HEK293T (cell line): ENCODE results near the gene ARMH3.

Experiments used
- CTCF ChIA-PET: fragments of 350-600 bp; formaldehyde crosslinking; extraction: SDS; loops from one replicate; lab custom pipeline; 2021; ENCODE audit warnings: antibody characterized with exemption, inconsistent platforms; lab: Yijun Ruan, JAX
- POLR2A ChIA-PET: fragments of 350-600 bp; formaldehyde crosslinking; extraction: SDS; loops from one replicate; lab custom pipeline; 2020; ENCODE audit warnings: antibody characterized with exemption, inconsistent platforms; lab: Yijun Ruan, JAX
- DNase-seq: peaks from one replicate; pipeline ENCODE4 v3.0.0; 2012; ENCODE audit warnings: mixed read lengths; ENCODE audit errors: extremely low spot score
- ARNT ChIP-seq: fragments of 450-650 bp; IDR thresholded peaks from 2 replicates; pipeline ENCODE4 v1.6.1; 2017; ENCODE audit warnings: mild to moderate bottlenecking
- BHLHE40 ChIP-seq: fragments of 450-650 bp; IDR thresholded peaks from 2 replicates; pipeline ENCODE4 v1.6.1; 2016; ENCODE audit warnings: mild to moderate bottlenecking, moderate library complexity, borderline replicate concordance
- CTBP1 ChIP-seq: fragments of 450-650 bp; IDR thresholded peaks from 2 replicates; pipeline ENCODE4 v1.6.1; 2016; ENCODE audit warnings: borderline replicate concordance
- ELF4 ChIP-seq: fragments of 450-650 bp; IDR thresholded peaks from 2 replicates; pipeline ENCODE4 v1.6.1; 2017; ENCODE audit warnings: antibody characterized with exemption
- FOXA1 ChIP-seq: fragments of 450-650 bp; IDR thresholded peaks from 2 replicates; pipeline ENCODE4 v1.6.1; 2016; ENCODE audit warnings: mild to moderate bottlenecking
- FOXK2 ChIP-seq: fragments of 450-650 bp; IDR thresholded peaks from 2 replicates; pipeline ENCODE4 v1.6.1; 2016; ENCODE audit warnings: mild to moderate bottlenecking
- FOXM1 ChIP-seq: fragments of 450-650 bp; IDR thresholded peaks from 2 replicates; pipeline ENCODE4 v1.6.1; 2017; ENCODE audit warnings: mild to moderate bottlenecking, borderline replicate concordance
- HDGF ChIP-seq: fragments of 450-650 bp; IDR thresholded peaks from 2 replicates; pipeline ENCODE4 v1.6.1; 2017; ENCODE audit warnings: antibody characterized with exemption, borderline replicate concordance
- L3MBTL2 ChIP-seq: fragments of 450-650 bp; conservative IDR thresholded peaks from 2 replicates; pipeline ENCODE4 v1.6.1; 2016; ENCODE audit warnings: mild to moderate bottlenecking
- LEF1 ChIP-seq: fragments of 450-650 bp; IDR thresholded peaks from 2 replicates; pipeline ENCODE4 v1.6.1; 2017; ENCODE audit warnings: mild to moderate bottlenecking, borderline replicate concordance
- NFRKB ChIP-seq: fragments of 450-650 bp; IDR thresholded peaks from 2 replicates; pipeline ENCODE4 v1.6.1; 2016; ENCODE audit warnings: mild to moderate bottlenecking, moderate library complexity
- SP1 ChIP-seq: fragments of 450-650 bp; IDR thresholded peaks from 2 replicates; pipeline ENCODE4 v1.6.1; 2017
- SUZ12 ChIP-seq: fragments of 450-650 bp; IDR thresholded peaks from 2 replicates; pipeline ENCODE4 v1.6.1; 2016; ENCODE audit warnings: mild to moderate bottlenecking
- TARDBP ChIP-seq: fragments of 450-650 bp; IDR thresholded peaks from 2 replicates; pipeline ENCODE4 v1.6.1; 2016
- ZNF384 ChIP-seq: fragments of 450-650 bp; IDR thresholded peaks from 2 replicates; pipeline ENCODE4 v1.6.1; 2016
- TF ChIP-seq, protein P1 (sequence below): fragments of 450-650 bp; IDR thresholded peaks from 2 replicates; pipeline ENCODE4 v1.6.1; 2016

Gene ARMH3

DNA sequence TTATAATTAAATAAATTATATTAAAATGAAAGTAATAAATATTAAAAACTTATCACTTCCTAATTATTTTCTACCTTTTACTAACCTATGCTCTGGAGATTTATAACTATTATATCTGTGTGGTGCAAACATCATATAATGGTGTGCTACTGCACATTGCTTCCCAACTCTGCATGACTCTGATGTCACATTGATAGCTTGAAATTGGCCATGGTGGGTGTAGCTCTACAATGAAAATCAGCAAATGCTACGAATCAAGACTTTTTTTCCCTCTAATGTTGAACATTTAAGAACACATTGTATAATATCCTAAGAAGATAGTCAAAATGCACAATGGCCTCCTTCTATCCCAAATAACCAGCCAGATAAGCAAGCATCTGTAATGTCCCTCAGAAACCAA, 99.1 kb downstream of the ARMH3 start:
- POLR2A ChIA-PET = no interaction called here
- CTCF ChIA-PET = interaction anchor here (0.6 kb wide), 1 partner anchor 14 kb away, joined by 3 read pairs; no protein-coding TSS in a partner anchor
- TF ChIP-seq BHLHE40 (no peak), SUZ12 (no peak), FOXA1 (no peak), ARNT (no peak), TARDBP (no peak), CTBP1 (no peak), FOXK2 (no peak), ELF4 (no peak), SP1 (no peak), HDGF (no peak), FOXM1 (no peak), L3MBTL2 (no peak), ZNF384 (no peak), LEF1 (no peak), NFRKB (no peak)
- TF ChIP-seq, protein P1, sequence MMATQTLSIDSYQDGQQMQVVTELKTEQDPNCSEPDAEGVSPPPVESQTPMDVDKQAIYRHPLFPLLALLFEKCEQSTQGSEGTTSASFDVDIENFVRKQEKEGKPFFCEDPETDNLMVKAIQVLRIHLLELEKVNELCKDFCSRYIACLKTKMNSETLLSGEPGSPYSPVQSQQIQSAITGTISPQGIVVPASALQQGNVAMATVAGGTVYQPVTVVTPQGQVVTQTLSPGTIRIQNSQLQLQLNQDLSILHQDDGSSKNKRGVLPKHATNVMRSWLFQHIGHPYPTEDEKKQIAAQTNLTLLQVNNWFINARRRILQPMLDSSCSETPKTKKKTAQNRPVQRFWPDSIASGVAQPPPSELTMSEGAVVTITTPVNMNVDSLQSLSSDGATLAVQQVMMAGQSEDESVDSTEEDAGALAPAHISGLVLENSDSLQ = no peak
- DNase-seq = no peak

DNA sequence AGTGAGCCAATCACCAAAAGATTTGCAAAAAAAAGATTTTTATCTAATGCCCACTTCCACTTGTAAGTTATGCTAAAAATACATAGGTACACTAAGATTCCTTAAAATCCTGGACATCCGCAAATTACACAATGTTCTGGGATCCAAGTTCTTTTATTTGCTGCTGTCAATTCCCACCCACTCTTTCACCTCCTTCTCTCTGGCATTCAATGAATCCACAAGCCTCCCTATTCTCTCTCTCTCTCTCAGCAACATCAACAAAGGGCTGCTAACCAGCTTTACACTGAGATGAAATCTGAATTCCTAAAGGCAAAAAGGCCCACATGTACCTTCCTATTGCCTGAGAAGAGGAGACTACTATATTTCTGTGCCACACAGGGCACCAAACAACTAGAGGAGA, 99.9 kb downstream of the ARMH3 start:
- DNase-seq = no peak
- no peak for TF ChIP-seq ELF4
- no peak for TF ChIP-seq SUZ12
- no peak for TF ChIP-seq FOXM1
- no peak for TF ChIP-seq BHLHE40
- TF ChIP-seq FOXK2 = no peak
- TF ChIP-seq HDGF = no peak
- no peak for TF ChIP-seq CTBP1
- TF ChIP-seq L3MBTL2 = no peak
- TF ChIP-seq TARDBP = no peak
- TF ChIP-seq ARNT = no peak
- TF ChIP-seq, protein P1 = no peak
- no peak for TF ChIP-seq FOXA1
- TF ChIP-seq SP1 = no peak
- POLR2A ChIA-PET = no interaction called here
- CTCF ChIA-PET = interaction anchor here (0.6 kb wide), 2 partner anchors 121 to 1330 kb away, joined by 3 to 4 read pairs; no protein-coding TSS in a partner anchor

DNA sequence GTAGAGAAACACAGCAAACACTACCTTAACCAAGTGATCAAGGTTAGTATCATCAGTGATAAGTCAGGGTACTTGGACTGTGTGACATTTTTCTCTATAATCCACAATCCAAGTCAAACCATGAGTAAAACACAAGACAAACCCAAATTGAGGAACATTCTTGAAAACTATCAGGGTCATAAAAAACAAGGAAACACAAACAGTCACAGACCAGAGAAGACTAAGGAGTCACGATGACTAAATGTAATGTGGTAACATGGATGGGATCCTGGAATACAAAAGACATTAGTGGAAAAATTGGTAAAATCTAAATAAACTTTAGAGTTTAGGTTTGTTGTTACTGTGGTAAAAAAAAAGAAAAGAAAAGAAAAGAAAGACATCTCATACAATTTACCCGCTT, 103.8 kb downstream of the ARMH3 start:
- TF ChIP-seq ZNF384 (no peak), NFRKB (no peak), FOXM1 (no peak), SUZ12 (no peak), CTBP1 (no peak), FOXA1 (no peak), SP1 (no peak)
- no peak for DNase-seq
- POLR2A ChIA-PET = no interaction called here
- CTCF ChIA-PET = no interaction called here

DNA sequence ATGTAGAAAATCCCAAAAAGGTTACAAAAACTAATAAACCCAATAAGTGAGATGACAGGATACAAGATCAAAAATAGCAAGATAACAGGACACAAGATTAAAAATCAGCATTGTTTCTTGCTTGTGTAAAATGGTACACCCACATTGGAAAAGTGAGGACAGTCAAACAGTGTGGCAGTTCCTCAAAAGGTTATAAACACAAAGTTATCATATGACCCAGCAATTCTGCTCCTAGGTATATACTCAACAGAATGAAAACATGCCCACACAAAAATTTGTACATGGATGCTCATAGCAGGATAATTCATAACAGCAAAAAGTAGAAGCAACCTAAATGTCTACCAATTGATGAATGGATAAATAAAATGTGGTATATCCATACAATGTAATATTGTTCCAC, 105.8 kb downstream of the ARMH3 start:
- TF ChIP-seq LEF1 = no peak
- ChIA-PET CTCF (no interaction called here), POLR2A (no interaction called here)
- no peak for DNase-seq

DNA sequence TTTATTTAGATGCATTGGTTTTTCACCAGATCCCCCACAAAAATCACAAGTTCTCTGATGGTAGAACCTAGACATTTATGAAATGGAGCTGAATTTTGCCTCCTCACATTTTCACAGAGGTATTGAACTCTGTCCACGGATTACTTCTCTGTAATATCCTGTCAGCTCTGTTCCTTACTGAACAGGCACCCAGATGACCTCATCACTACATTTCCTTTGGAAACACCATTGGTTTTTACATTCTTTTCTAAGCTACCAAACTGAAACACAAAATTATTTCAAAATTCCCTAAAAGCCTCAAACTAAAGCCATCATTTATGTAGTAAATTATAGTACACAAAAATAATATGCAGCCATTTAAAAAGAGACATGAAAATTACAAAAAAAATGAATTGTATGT, 114.1 kb downstream of the ARMH3 start:
- DNase-seq = no peak
- no peak for TF ChIP-seq ELF4
- no peak for TF ChIP-seq TARDBP
- no peak for TF ChIP-seq BHLHE40
- no peak for TF ChIP-seq FOXA1
- ChIA-PET CTCF (interaction anchor here (0.8 kb wide), 1 partner anchor 52 kb away, joined by 4 read pairs; no protein-coding TSS in a partner anchor), POLR2A (no interaction called here)

DNA sequence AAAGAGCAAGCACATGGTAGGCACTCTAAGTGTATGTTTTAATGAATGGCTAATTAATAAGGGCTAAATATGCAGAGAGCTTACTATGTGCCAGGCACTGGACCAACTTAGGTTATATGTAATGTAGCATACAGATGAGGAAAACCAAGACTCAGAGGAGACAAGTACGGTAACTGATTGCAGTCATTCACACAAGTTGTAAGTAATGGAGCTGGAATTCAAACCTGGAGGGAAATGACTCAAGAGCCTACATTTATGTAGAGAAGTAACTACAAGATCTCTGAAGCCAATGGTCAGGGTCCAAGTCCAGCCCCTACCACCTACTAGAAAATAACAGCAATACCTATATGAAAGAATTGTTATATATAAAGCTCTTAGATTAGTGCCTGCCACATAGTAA, 115.1 kb downstream of the ARMH3 start:
- ChIA-PET POLR2A (no interaction called here), CTCF (no interaction called here)
- no peak for DNase-seq
- TF ChIP-seq BHLHE40 = no peak
- no peak for TF ChIP-seq FOXM1
- TF ChIP-seq HDGF = no peak

DNA sequence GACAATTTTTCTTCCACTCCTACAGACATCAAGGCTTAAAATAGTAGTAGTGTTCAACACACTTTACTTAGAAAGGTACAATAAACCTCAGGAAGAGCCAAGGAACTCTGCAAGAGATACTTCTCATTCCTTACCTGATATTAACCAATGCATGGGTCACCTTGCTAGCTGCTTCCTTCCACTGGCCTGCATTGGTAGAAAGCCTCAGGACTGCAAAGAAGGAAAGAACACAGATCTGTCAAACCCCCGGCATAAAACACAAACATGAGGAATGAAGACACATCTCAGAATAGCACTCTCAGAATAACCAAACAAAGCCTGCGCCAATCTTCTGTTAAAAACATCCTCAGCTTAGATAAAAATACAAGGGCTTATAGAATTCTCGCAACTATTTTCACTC, 116.2 kb downstream of the ARMH3 start:
- TF ChIP-seq NFRKB (no peak), FOXA1 (no peak), TARDBP (no peak), FOXK2 (no peak), ELF4 (no peak)
- TF ChIP-seq, protein P1 = no peak
- POLR2A ChIA-PET = no interaction called here
- CTCF ChIA-PET = no interaction called here
- DNase-seq = no peak
